GM19023 (cell line): ENCODE results near the gene CERS2.

Experiments
- ATAC-seq: cut with Tn5 transposase; IDR thresholded peaks from one replicate; pipeline ENCODE4 v1.9.1; 2021; ENCODE audit warnings: mild to moderate bottlenecking, moderate library complexity; ENCODE audit not compliant: unreplicated experiment

The CERS2 gene

DNA sequence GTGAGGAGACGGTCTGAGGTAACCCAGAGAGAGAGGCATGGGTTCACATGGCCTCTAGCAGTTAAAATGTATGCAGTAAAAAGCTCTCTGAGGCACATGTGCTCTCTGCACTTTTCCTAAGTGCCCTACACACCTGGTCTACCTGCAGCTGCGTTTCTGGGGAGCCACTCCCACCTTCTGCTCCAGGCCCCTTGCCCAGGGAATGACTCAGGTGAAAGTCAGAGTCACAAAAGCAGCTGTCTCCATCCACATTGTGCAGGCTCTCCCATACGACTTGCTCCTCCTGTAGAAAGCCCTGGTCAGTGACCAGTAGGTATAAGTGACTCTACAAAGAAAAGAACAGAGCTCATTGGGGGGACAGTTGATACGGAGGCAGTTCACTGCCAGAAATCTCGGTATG lies 23.3 kb upstream of the CERS2 start:
- no peak for ATAC-seq

DNA sequence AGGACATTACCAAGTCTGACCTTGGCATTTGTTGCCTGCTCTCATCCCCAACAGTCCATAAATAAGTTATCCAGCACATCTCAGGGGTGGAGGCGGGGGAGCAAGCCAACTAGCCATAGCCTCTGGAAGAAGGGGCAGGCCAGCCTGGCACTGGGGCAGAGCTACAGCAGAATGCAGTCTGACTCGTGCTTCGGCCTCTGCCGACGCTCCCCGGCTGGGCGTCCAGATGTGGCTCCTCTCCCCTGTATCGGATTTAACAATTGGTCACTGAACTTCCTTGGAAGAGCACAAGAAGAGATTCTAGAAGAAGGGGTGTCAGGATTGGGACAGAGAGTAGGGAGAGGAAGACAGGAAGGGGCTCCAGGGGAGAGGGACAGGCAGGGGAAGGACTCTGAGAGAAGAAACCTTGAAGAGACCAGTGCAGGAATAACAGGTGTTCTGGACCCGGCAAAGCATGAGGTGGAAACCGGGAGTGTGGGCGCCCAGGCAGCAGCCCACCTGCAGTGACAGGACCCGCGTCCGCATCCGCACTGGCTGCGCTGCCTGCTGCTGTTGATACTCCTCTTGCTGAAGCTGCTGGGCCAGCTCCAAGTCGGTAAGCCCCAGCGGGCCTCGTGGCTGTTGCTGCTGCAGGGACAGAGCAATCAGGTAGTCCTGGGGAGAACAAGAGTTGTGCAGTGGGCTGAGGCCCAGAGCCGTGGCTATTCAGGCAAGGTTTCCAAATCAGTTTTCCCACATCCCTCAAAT lies 22.7 kb upstream of the CERS2 start:
- no peak for ATAC-seq

DNA sequence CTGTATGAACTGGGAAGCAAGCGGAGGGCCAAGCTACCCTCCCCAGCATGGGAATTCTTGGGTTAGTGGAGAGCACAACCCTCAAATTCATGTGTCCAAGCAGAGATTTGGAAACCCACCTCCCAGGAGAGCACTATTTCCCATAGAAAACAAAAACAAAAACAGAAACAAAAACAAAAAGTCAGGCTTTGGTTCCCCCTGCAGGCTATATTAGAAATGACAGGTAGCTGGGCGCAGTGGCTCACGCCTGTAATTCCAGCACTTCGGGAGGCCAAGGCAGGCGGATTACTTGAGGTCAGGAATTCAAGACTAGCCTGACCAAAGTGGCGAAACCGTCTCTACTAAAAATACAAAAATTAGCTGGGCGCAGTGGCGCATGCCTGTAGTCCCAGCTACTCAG lies 21.3 kb upstream of the CERS2 start:
- no peak for ATAC-seq

DNA sequence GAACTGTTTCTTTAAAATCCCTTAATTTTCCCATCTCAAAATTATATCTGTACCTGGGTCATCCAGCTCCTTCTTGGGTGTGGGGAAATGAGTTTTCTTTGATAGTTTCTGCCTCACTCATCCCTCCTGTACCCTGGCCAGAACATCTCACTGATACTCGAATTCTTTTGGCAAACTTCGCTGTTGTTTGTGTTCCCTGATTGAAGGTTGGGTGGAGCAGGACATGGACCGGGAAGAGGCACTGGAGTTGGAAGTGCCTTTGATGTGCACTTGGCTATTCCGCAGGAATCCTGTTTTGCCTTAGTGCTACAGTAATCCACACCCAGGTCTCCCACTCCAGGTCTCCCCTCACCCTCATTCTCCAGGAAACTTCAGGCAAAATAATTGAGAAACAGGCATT lies 20.8 kb upstream of the CERS2 start:
- ATAC-seq = no peak

DNA sequence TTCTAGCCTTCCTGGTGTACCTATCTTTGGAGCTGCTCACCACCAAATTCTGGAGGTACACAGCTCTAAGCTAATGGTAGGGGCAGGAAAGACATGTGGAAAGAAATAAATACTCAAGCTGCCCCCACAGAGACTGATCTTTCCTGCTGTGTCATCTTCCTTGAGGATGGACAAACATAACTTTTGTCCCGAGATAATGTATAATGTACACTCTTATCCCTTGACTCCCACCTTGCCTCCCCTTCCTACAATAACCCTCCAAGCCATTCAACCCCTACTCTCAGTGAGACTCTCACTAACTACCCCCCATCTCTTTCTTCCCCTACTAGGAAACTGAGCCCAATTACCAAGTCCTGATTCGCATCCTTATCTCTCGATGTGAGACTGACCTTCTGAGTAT lies 19.6 kb upstream of the CERS2 start:
- ATAC-seq = no peak

DNA sequence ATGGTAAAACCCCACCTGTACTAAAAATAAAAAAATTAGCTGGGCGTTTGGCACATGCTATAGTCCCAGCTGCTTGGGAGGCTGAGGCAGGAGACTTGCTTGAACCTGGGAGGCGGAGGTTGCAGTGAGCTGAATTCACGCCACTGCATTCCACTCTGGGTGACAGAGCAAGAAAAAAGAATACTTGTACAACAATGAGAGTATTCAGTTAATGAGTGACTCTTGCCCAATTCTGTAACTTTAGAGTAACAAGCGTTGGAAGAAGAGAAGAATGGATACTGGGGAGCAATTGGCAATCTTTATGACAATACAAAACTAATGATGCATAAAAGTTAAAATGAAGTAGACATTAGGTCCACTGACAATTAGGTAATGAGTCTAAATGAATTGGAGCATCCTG lies 18.0 kb upstream of the CERS2 start:
- ATAC-seq = no peak

DNA sequence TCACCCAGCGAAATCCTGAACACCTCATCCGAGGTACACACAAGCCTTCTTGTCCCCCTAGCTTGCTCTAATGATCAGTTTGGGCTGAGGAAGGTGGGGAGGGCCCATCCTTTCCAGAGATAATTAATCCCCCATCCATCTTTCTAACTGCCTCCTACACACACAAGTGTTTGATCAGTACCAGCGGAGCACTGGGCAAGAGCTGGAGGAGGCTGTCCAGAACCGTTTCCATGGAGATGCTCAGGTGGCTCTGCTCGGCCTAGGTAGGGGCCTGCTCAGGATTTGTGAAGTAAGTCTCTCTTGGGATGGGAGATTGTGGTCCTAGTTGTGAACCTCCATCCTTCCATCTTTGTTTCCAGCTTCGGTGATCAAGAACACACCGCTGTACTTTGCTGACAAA lies 13.3 kb upstream of the CERS2 start:
- no peak for ATAC-seq

DNA sequence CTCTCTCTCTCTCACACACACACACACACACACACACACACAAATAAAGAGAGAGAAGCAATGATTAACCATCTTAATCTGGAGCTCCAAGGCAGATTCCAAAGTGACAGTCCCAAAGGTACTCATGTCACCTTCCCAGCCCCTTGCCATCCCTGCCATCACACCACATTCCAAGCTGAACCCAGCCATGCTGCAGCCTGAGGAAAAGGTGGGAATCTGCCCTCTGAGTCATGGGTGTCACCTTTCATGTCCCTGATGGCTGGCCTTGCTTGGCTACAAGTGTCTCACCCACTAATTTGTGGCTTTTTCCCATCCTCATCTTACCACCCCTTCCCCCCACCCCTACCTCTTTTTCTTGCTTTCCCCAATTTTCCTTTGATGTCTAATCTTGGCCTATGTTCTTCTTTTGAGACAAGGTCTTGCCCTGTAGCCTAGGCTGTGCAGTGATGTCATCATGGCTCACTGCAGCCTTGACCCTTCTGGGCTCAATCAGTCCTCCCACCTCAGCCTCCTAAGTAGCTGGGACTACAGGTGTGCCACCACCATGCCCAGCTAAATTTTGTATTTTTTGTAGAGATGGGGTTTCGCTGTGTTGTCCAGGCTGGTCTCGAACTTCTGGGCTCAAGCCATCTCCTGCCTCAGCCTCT lies 10.7 kb upstream of the CERS2 start:
- no peak for ATAC-seq

DNA sequence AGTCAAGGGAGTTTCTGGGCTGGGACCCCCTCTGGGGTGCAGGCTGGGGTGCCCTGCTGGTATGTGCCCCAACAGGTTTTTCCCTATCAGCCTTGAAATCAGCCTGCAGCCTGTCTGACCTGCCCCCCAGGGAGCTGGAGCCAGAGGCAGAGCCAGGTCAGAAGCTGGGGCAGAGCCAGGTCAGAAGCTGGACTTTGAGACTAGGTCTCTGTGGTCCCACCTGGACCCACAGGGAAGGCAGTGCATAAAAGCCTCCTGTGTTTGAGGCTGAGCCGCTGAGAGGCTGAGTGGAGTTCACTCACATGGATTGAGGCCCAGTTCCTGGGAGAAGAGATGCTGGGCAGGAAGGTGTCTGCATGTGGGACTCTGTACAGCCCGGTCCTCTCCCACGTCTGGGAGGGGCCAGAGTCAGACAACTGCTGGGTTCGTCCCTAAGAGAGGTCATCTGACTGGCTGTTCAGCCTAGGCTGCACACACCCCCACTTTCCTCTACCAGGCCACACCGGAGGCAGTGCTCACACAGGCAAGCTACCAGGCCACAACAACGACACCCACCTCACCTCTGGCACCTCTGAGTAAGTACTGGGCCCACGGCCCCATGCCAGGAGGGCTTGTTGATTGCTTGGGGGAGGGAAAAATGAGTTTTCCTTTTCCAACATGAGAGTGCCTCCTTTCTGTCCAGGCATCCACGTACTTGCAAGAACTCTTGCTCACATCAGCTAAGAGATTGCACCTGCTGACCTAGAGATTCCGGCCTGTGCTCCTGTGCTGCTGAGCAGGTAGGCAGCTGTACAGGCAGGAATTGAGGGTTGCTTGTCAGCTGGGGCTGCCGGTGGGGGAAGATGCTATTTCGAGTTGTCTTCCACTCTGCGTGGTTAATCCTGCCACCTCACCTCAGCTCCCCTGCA lies 7.4 kb upstream of the CERS2 start, which contains the start of gene ANXA9:
TSS of gene ANXA9 (plus strand) at position 488 of the 908 bp plus-strand sequence. CDS start 814 bp downstream, outside the sequence.
- ATAC-seq = no peak

DNA sequence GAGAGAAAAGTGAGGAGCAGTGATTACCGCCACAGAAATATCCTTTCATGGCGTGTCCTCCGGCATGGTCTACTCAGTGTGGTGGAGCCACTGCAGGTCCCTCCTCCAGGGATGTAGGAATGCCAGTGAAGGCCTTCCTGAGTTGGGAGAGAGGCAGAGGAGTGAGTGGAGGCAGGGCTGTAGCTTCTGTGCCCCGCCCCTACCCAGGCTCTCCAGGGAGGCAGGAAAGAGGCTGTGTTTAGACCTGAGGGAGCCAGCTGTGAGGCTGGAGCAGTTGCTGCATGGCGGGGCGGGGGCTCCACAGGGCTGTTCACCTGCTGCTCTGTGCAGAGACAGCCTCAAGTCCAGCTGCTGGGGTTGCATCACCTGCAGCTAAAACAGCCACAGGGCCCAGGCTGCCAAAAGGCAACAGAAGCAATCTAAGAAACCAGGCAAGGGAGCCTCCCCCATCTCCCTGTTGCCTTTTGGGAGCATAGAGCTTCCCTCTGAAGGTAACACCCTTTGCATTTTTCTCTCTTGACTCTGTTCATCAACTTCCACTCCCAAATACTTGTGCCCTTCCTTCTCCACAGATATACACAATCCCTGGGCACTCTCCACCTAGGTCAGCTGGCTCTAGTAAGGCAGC lies 6.7 kb upstream of the CERS2 start:
- ATAC-seq = no peak

DNA sequence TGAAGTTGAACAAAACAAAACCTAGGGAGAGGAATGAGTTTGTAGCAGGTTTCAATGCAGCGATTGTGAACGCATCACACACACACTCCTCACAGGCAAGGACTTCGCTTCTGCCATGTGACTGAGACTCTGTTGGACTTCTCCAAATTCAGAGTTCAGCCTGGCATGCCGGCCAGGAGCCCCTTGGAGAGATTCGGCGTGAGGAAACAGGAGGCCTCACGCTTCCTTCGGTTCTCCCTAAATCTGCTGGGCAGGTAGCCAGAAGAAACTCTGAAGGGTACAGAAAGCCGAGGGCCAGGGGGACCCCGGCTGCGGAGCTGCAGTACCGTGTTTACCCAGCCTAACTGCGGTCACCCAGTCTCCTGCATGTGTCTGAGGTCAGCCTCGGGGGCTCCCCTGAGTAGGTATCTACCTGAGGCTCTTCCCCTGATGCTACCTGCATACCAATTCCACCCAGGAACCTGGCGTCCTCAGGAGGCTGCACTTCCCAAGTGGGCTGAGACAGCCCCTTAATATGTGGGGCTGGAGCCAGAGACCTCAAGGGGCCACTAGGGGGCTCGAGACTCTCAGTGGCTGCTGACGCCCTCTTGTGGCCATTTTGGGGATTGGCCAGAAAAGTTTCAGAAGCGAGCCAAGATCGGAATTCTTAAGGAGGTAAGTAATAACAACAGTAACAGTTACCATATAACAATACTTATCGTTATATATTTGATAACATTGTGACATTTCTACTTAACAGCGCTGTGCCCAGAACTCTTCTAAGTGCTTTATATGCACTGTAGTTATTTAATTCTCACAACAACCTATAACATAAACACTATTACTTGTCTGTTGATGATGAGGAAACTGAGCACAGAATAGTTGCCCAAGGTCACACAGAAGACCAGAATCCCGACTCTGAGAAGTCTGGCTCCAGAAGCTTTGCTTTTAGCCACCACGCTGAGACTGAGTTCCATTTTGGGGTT lies 4.7 kb upstream of the CERS2 start:
- peak; percentile 44 for ATAC-seq

DNA sequence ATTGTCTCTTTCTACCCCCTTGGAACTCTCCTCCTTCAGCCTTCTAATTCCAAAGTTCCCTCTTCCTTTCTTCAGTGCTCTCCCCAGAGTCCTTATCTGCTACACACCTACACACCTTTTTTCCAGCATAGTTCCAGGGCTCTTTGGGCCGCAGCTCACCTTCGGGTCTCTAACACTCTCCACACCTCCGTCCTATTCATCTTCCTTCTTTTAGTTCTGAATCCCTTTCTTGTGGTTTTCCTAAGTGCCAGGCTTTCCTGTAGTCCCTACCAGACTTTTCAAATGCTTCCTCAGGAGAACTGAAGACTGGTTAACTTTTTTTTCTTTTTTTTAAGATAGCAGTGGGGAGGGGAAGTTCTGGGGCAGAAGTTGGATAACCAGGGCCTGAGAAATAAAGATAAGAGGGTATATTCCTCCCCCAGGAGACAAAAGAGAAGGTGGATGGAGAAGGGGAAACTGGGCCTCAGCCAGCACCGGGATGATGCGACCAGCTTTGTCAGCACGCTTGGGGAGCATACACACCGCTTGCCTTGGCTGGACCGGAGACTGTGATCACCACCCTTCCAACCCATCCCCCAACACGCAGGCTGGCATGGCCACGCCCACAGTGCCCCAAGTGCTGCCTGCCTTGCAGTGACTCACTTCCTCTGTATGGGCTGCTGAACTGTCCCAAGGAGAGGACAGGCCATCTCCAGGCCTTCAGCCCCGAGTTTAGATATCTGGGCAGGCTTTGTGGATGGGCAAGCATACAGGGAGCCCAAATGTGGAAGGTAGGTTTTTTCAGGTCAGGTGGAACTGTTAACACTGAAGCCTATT lies 2.5 kb upstream of the CERS2 start:
- no peak for ATAC-seq

DNA sequence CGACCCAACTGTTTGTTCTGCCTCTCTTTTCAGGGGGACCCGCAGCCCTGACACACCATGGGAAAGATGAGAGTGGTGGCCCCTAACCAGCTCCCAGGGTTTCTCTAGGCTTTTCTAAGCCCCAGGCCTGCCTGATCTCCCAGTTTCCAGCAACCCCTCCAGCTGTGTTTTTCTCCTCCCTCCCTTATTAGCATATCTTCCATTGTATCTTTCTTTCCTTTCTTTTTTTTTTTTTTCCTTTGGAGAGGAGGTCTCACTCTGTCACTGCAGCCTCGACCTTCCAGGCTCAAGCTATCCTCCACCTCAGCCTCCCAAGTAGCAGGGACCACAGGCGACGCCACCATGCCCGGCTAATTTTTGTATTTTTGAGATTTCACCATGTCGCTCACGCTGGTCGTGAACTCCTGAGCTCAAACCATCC lies 1.8 kb upstream of the CERS2 start:
- ATAC-seq = no peak

DNA sequence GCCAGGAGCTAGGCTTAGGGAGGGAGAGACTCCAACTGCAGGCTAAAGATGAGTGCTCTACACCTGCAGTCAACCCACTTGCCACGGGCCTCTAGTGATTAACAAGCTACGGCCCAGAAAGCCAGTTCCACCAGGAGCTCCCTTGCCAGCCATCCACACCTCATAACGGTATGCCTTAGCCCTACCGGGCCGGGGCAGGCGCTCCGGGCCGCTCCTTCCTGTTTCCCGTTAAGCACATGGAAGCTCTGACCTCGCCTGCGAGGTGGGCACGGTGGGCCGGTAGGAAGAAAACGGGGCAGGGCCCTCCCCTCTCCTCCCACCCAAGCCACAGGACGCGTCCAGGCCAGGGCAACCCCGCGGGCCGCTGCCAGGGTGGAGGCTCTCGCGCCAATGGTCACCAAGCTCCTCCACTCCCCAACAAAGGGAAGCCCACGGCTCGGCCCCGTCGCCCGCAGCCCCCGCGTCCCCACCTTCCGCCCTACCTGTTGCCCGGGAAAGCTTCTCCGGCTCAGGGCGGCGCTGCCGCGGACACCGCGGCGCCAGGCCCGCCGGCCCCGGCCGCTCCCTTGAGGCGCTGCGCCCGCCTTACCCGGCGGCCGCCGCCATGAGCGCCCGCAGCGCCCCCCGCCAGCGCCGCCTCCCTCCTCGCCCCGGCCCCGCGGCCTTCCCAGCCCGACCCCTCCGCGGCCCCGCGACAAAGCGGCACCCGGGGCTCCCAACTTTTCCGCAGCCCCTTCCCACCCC lies 627 bp downstream of the CERS2 start:
- ATAC-seq = peak; percentile 46

DNA sequence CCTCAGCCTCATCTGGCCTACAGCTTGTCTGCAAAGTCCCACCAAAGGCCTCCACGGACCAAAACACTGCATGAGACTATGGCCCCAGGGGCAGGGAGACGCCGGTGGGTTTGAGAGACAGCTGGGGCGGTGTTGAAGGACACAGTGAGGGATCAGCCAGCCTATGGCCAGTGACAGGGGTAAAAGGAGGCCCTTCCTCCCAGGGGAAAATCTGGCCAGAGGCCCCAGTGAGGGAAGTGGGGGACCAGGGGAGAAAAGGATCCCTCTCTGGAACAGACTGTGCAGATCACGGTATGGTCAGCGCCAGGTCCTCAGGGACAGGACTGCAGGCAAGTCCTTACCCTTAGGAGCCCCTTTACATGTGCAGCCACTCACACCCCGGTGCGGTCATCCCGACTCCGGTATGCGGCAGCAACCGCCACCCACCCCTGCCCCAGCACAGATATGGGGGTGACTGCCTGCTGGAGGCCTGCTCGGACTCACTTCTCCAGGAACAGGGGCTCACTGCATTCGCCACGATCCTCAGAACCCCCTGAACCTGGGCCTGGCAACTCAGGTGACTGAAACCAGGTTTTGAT lies 1.3 kb downstream of the CERS2 start:
- no peak for ATAC-seq

DNA sequence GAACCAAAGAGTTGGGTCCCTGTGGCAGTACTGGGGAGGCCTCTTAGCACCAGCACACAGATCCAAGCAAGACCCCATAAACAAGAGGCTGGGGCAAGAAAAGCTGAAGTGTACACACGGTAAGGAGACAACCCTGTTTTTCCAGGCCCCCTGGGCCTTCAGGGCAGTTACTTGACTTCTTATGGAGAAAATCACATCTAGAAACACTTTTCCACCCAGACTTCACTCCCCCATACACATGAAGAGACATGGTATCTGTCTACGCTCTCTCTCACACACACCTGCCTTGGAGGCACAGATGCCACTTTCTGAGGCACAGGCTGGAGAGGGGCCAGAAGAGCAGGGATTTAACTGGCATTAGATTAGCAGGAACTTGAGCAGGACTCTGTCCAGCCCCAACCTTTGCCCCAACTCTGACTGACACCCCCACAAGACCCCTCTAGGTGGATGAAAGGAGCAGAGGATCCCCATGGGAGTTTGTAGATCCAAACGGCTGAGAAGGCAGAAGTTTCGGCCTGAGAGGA lies 2.2 kb downstream of the CERS2 start:
- ATAC-seq = no peak

DNA sequence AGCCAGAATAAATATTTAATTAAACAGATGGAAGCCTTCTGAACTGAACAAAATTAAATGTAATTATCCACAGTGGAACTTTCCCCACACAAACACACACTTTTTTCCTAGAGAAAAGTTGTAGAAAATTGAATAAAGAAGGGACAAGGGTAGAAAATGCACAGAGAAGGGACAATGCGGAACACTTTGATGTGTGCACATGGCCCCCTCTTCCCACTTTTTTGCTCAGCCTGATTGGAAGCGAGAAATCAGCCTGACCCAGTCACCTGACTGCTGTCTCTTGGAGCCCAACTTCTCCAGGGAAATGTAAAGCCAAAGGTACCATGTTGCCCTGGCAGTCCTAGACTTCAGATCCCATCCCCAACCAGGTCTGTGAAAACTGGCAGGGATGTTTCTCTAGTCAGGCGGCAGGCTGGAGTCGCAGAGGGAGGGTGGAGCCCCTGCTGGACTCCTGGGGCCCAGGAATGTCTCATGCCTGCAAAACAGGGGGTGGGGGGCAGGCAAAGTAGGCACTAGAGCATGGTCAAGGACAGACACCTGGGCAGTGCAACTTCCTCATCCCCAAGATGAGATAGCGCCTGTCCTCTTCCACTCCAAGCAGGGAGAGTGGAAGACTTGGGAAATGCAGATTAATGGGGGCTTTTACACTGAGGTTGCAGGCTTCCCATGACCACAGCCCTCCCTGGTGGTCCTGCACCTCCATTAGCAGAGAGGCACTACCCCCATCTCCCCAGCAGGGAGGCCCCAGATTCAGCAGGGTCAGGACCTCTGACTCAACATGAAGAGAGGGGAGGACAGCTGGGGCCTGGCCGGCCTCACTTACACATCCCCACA lies 2.8 kb downstream of the CERS2 start:
- no peak for ATAC-seq
